ENCODE results near the gene SCN4A. TPM values are rescaled to one million over a fixed set of nuclear protein-coding genes. Genes with fewer than 3 reads are reported as not detected.
"Not testable (repeated sequence)": the region's sequence is repeated elsewhere in the genome, so short reads cannot be mapped to it uniquely, and the experiment has no call there.

SCN4A gene
- total and polyA plus RNA-seq, 8 donors, result 0.04 to 1.7 (median 0.29) TPM

GRCh38 chr17:63894021-63894420 is 78.7 kb downstream of the SCN4A start:
- DNase-seq; FAIRE-seq; intact Hi-C loops (cut with DNase I): not testable (repeated sequence)

GRCh38 chr17:63892316-63893037 is 80.2 kb downstream of the SCN4A start:
- WGBS, 2 donors, result 42 to 43% methylated on average over 11 of the region's 11 CpGs
- ATAC-seq; H3K36me3 ChIP-seq; H3K4me3 ChIP-seq; FAIRE-seq; H3K4me1 ChIP-seq; H3K27me3 ChIP-seq; H3K9me3 ChIP-seq; H3K27ac ChIP-seq; intact Hi-C loops (cut with DNase I); DNase-seq: not testable (repeated sequence)

More at GRCh38 chr17:63894021-63894420, 78.7 kb downstream of the SCN4A start:
- not testable (repeated sequence) for ATAC-seq, H3K27ac ChIP-seq, H3K9me3 ChIP-seq, H3K36me3 ChIP-seq, H3K27me3 ChIP-seq, H3K4me3 ChIP-seq, H3K4me1 ChIP-seq
- WGBS, 2 donors, result 55 to 57% methylated on average over 3 of the region's 3 CpGs

- H3K27me3 ChIP-seq; H3K4me3 ChIP-seq; H3K36me3 ChIP-seq; intact Hi-C loops (cut with DNase I); DNase-seq; H3K9me3 ChIP-seq; FAIRE-seq; H3K4me1 ChIP-seq; H3K27ac ChIP-seq: not testable (repeated sequence)
- ATAC-seq, result peak in 3 of 4 donors; percentile 59 to 87 (median 84)
- TF ChIP-seq CTCF (IDR thresholded peaks at IDR 0.05), result peak in 2 of 4 donors; percentile 14
- WGBS, 2 donors, result 20 to 27% methylated on average over 13 of the region's 13 CpGs
These were observed 83.5 kb downstream of the SCN4A start for GRCh38 chr17:63889026-63889848.

Other genes with a start within 250 kb of the SCN4A start
- 10 to 100 TPM in 5 of 6 donors, 1 to 10 TPM in 1; 8.3 to 15.4 (median 12.1) TPM for gene STRADA, start 231.1 kb downstream of the SCN4A start, total RNA-seq
- 10 to 100 TPM; 18.3 to 26.7 TPM for gene STRADA, start 231.1 kb downstream of the SCN4A start, polyA plus RNA-seq
- gene CCDC47, start 199.3 kb downstream of the SCN4A start, total RNA-seq, result 10 to 100 TPM; 33.2 to 60.3 (median 51.5) TPM
- 10 to 100 TPM; 10.8 to 31.4 TPM for gene CCDC47, start 199.3 kb downstream of the SCN4A start, polyA plus RNA-seq
- 10 to 100 TPM; 52.6 to 90.4 (median 68.1) TPM for gene DDX42, start 198.7 kb downstream of the SCN4A start, total RNA-seq
- 10 to 100 TPM; 81.5 to 84.0 TPM for gene DDX42, start 198.7 kb downstream of the SCN4A start, polyA plus RNA-seq
- 10 to 100 TPM; 36.5 to 61.1 (median 53.0) TPM for gene PSMC5, start 145.5 kb downstream of the SCN4A start, total RNA-seq
- 100 to 1,000 TPM; 109 to 154 TPM for gene PSMC5, start 145.5 kb downstream of the SCN4A start, polyA plus RNA-seq
- 10 to 100 TPM in 5 of 6 donors, 1 to 10 TPM in 1; 8.6 to 23.0 (median 12.8) TPM for gene FTSJ3, start 145.3 kb downstream of the SCN4A start, total RNA-seq
- gene FTSJ3, start 145.3 kb downstream of the SCN4A start, polyA plus RNA-seq, result 10 to 100 TPM; 20.4 to 24.0 TPM
- gene SMARCD2, start 130.2 kb downstream of the SCN4A start, total RNA-seq, result 10 to 100 TPM; 37.6 to 57.3 (median 47.2) TPM
- 10 to 100 TPM; 38.8 to 51.2 TPM for gene SMARCD2, start 130.2 kb downstream of the SCN4A start, polyA plus RNA-seq
- gene CSH2, start 99.2 kb downstream of the SCN4A start, total RNA-seq, result not detected
- not detected for gene CSH2, start 99.2 kb downstream of the SCN4A start, polyA plus RNA-seq
- not detected for gene GH2, start 91.0 kb downstream of the SCN4A start, total RNA-seq
- gene GH2, start 91.0 kb downstream of the SCN4A start, polyA plus RNA-seq, result not detected
- gene CSH1, start 76.3 kb downstream of the SCN4A start, total RNA-seq, result not detected
- not detected for gene CSH1, start 76.3 kb downstream of the SCN4A start, polyA plus RNA-seq
- not detected for gene CSHL1, start 61.7 kb downstream of the SCN4A start, total RNA-seq
- gene CSHL1, start 61.7 kb downstream of the SCN4A start, polyA plus RNA-seq, result not detected
- not detected for gene GH1, start 54.1 kb downstream of the SCN4A start, total RNA-seq
- gene GH1, start 54.1 kb downstream of the SCN4A start, polyA plus RNA-seq, result not detected
- gene CD79B, start 40.6 kb downstream of the SCN4A start, total RNA-seq, result 1 to 10 TPM in 1 of 6 donors, under 1 TPM in 5; 0.20 to 1.2 (median 0.61) TPM
- 1 to 10 TPM; 1.1 to 1.2 TPM for gene CD79B, start 40.6 kb downstream of the SCN4A start, polyA plus RNA-seq
- under 1 TPM in 4 of 6 donors, not detected in 2; 0.14 to 0.22 (median 0.20) TPM for gene PRR29, start 25.4 kb upstream of the SCN4A start, total RNA-seq
- gene PRR29, start 25.4 kb upstream of the SCN4A start, polyA plus RNA-seq, result under 1 TPM; 0.35 to 0.46 TPM
- 10 to 100 TPM in 1 of 6 donors, 1 to 10 TPM in 5; 4.9 to 12.5 (median 6.6) TPM for gene ICAM2, start 47.7 kb upstream of the SCN4A start, total RNA-seq
- 10 to 100 TPM; 14.8 to 19.1 TPM for gene ICAM2, start 47.7 kb upstream of the SCN4A start, polyA plus RNA-seq
- gene ERN1, start 157.2 kb upstream of the SCN4A start, total RNA-seq, result 100 to 1,000 TPM in 1 of 6 donors, 10 to 100 TPM in 5; 37.0 to 151 (median 42.9) TPM
- gene ERN1, start 157.2 kb upstream of the SCN4A start, polyA plus RNA-seq, result 10 to 100 TPM; 10.4 to 19.8 TPM

Measured in pancreas (tissue), 10 donors.